Putamen (tissue), 1 donor: Measurements from ENCODE around the gene ZNF416.

ENCODE experiments used
- DNase-seq: peaks from one replicate; pipeline ENCODE4 v3.0.0-alpha.2; 2016; ENCODE audit warnings: low spot score

Gene ZNF416

DNA sequence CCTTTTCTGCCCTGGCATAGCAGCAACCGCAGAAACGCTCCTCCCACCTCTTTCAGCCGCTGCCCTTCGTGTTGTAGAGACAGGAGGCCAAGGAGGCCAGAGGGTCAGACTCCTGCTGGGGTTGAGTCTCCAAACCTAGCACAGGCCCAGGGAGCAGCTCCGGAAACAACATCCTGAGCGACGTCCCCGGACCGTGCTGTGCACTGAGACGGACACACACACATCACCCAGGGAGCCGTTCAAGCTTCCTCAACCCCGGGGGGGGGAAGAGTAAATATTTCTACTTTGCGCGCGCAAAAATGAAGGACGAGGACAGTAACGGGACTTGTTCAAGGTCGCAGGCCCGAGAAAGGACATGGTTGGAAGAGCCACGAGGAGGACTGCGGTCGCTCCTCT, 19.7 kb downstream of the ZNF416 start:
- no peak for DNase-seq

DNA sequence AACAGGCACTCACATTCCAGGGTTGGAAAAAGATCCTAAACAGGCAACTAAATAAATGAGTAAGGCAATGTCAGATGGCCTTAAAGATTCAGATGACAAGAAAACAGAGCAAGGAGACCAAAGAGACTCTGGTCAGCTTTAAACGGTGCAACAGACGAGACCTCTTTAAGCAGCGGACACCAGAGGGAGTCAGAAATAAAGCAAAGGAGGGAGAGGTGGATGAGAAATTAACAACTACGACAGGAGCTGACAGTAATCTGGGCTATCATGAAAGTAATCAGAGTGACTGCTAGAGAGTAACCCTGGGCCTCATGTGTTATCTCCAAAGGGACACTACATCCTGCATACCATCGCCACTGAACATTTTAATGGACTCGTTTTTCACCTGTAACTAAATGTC, 20.2 kb downstream of the ZNF416 start:
- DNase-seq = no peak

DNA sequence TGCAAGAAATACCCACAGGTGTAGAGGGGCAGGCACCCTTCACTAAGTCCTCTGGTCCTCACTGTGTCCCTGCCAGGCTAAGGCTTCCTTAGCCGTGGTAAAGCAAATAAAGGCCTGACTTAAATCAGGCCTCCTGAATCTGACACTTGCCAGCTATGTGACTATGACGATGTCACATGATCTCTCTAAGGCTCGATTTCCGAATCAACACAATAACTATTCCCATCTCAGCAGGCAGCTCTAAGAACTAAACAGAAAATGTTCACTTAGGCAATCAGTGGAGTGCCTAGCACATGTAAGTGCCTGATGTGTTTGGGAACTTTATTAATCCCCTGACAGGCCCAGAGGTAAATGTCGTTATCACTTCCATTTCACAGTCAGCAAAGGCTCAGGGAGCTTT, 21.1 kb downstream of the ZNF416 start:
- no peak for DNase-seq

DNA sequence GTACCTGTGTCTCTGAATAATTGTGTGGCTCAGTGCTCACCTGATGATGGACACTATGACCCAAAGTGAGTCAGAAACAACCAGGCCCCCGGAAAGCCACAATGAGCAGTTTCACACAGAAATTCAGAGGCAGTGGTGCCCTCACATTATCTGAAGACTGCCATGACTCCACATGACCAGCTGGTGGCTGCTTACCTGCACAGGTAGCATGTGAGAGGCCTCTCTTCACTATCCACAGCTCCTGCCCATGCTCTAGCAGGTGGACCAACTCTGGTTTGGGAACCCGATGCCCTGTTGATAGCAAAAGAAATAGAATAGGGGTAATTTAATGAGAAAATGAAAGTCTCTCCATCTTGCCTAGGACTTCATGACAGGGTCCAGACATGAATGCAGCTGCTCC, 26.3 kb downstream of the ZNF416 start:
- DNase-seq = no peak

DNA sequence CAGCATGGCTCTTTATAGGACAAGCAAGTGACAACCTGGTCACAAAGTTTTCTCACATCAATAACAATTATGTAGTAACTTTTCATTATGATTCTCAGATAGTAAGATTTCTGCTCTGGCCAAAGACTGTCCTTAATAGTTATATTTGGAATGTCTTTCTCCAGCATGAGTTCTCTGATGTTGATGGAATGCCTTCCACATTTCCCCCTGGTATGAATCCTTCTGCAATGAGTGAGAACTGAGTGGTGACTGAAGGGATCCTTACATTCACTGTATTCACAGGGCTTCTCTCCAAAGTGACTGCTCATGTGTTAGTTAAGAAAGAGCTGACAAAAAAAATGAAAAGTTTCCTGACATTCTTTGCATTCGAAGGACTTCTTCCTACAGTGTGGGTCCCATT, 32.2 kb downstream of the ZNF416 start:
- no peak for DNase-seq

DNA sequence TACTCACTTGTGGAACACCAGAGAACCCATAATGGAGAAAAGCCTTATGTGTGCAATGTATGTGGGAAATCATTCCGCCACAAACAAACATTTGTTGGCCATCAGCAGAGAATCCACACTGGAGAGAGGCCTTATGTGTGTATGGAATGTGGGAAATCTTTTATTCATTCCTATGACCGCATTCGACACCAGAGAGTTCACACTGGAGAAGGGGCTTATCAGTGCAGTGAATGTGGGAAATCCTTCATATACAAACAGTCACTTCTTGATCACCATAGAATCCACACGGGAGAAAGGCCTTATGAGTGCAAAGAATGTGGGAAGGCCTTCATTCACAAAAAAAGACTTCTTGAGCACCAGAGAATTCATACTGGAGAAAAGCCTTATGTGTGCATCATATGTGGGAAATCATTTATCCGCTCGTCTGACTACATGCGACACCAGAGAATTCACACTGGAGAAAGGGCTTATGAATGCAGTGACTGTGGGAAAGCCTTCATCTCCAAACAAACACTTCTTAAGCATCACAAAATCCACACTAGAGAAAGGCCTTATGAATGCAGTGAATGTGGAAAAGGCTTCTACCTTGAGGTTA, 40.7 kb downstream of the ZNF416 start:
- DNase-seq = no peak

DNA sequence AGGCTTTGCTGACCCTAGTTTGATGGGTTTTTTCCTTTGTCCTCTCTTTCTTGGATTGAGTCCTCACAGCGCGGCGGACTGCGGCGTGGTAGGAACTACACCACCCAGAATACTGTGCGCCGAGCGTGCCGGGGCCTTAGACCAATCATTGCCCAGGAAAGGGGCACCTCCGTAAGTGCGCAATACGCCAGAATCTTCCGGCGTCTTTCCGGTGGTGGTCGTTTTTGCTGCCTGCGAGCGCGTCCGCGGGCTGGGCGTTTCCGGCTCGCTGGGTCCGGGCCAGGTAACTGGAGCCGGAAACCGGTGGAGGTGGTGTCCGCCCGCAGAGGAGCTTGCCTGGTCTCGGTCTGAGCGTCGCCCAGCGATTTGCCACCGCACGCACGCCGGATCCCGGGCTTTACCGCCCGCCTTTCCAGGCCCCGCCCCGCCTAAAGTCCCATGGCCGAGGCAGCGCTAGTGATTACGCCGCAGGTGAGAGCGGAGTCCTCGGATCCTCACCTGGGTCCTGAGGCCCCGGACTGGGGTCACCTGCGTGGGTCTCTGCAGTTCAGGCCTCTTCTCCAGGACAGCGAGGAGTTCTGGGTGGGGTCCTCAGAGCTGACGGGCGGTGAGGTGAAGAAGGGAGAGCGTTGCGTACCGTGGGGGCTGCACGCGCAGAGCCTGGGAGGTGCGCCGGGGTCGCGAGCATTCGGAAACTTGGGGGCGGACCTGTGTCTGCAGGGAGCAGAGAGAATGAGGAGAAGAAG, 51.4 kb downstream of the ZNF416 start, which contains the start of gene ZNF549:
Gene ZNF549 (plus strand): TSS at position 221 of the 746 bp plus-strand sequence. CDS start 218 bp downstream, at position 439.
- DNase-seq = peak; percentile 78
